ENCODE results near the gene GSTCD. TPM values are rescaled to one million over a fixed set of nuclear protein-coding genes. Genes with fewer than 3 reads are reported as not detected.

Gene GSTCD
- total and polyA plus RNA-seq, 2 of the 4 experiments (the other 2 are of a cell fraction) = 5.2 to 20.3 TPM

DNA sequence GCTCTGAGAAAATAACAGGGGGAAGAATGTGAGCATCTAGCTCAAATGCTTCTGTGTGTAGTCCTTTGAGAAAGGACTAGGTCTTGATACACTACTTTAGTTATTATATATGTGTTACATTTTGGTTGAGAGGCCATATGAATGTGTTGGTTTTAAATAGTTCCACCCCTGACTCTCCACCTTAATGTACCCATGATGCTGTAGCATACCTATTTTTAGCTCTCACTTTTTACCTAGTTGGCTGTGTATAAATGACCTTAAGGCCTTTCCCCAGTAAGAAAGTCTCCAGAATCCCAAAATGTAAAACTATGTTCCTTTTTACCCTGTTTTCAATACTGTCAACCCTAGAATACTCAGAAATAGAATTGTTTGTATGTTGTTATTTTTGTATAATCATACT is 166.6 kb downstream of the GSTCD start:
- intact Hi-C loops (cut with micrococcal nuclease) = loop anchor here (5.0 kb wide), 1 partner anchor 542 kb away; no protein-coding TSS in a partner anchor

More for the DNA sequence above, 166.6 kb downstream of the GSTCD start:
- CTCF ChIA-PET = interaction anchor here (0.5 to 0.6 kb wide), 2 partner anchors 199 to 485 kb away, joined by 4 to 5 read pairs; no protein-coding TSS in a partner anchor
- Histone ChIP-seq H3K9me3 (ENCODE audit: control insufficient read depth, insufficient read depth, low read length) (no peaks in the 10 kb centered on the region), H4K8ac (ENCODE audit: low read depth in 2 of 2, low read length in 2 of 2) (no peak overlapping the region), H4K20me1 (ENCODE audit: insufficient read depth, low read length) (no peaks in the 10 kb centered on the region), H2AFZ (replicated peaks; ENCODE audit: low read length, poor library complexity) (no peak overlapping the region), H3K4ac (ENCODE audit: low read depth, low read length) (no peak overlapping the region), H2BK5ac (ENCODE audit: low read depth, low read length, poor library complexity, severe bottlenecking) (no peak overlapping the region), H3K27ac (ENCODE audit: insufficient read depth, low read length) (no peak overlapping the region), H3K79me1 (ENCODE audit: low read depth in 1 of 2, low read length in 2 of 2) (no peaks in the 10 kb centered on the region), H4K91ac (ENCODE audit: insufficient read depth, low read depth, low read length) (no peak overlapping the region), H3K27me3 (ENCODE audit: control insufficient read depth, insufficient read depth, low read length) (no peaks in the 10 kb centered on the region; the same call in 1 of the 2 replicates), H2BK120ac (ENCODE audit: low read depth, low read length) (no peak overlapping the region), H2AK5ac (ENCODE audit: low read depth, low read length) (no peak overlapping the region), H3K18ac (ENCODE audit: low read depth, low read length) (no peak overlapping the region), H3K36me3 (ENCODE audit: control insufficient read depth, insufficient read depth, low read length) (no peaks in the 10 kb centered on the region), H3K14ac (replicated peaks; ENCODE audit: low read depth, low read length) (no peak overlapping the region), H3K56ac (ENCODE audit: extremely low read depth, insufficient read depth, low read length) (no peak overlapping the region), H4K5ac (ENCODE audit: low read depth, low read length) (no peak overlapping the region), H2BK20ac (ENCODE audit: low read depth, low read length) (no peak overlapping the region), H3K4me1 (ENCODE audit: control insufficient read depth, insufficient read depth, low read length) (no peaks in the 10 kb centered on the region), H2AK9ac (replicated peaks; ENCODE audit: low read depth, low read length, poor library complexity) (no peak overlapping the region), H3K4me3 (ENCODE audit: insufficient read depth, low read depth, low read length) (no peak overlapping the region), H3K4me2 (ENCODE audit: low read depth, low read length) (no peak overlapping the region), H3K9ac (ENCODE audit: low read depth, low read length) (no peak overlapping the region), H2BK15ac (ENCODE audit: low read depth, low read length) (no peak overlapping the region), H3K9me1 (ENCODE audit: insufficient read depth, low read length) (no peaks in the 10 kb centered on the region), H3K23ac (ENCODE audit: low read depth, low read length) (no peak overlapping the region)
- no TSS peak for BruUV-seq (replicated peaks)
- no peak for TF ChIP-seq CHD1 (IDR thresholded peaks at IDR 0.05; ENCODE audit: low read depth, low read length)
- no peak for TF ChIP-seq CEBPB (IDR thresholded peaks at IDR 0.05; ENCODE audit: low read depth, low read length)
- TF ChIP-seq, protein P1, sequence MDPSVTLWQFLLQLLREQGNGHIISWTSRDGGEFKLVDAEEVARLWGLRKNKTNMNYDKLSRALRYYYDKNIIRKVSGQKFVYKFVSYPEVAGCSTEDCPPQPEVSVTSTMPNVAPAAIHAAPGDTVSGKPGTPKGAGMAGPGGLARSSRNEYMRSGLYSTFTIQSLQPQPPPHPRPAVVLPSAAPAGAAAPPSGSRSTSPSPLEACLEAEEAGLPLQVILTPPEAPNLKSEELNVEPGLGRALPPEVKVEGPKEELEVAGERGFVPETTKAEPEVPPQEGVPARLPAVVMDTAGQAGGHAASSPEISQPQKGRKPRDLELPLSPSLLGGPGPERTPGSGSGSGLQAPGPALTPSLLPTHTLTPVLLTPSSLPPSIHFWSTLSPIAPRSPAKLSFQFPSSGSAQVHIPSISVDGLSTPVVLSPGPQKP (IDR thresholded peaks at IDR 0.05; ENCODE audit: borderline replicate concordance, low read depth, low read length) = no peak
- no peak for TF ChIP-seq USF2 (IDR thresholded peaks at IDR 0.05; ENCODE audit: low read depth, low read length)
- TF ChIP-seq FOS (IDR thresholded peaks at IDR 0.05; ENCODE audit: low read depth, low read length) = no peak
- TF ChIP-seq MAFK (IDR thresholded peaks at IDR 0.05; ENCODE audit: low read depth, low read length) = no peak
- no peak for TF ChIP-seq NFE2L2 (IDR thresholded peaks at IDR 0.05; ENCODE audit: low read depth, low read length)
- no peak for TF ChIP-seq POLR2A (IDR thresholded peaks at IDR 0.05; ENCODE audit: low read depth, low read length)
- no peak for ATAC-seq (ENCODE audit: low read depth)
- in situ Hi-C loops (cut with MboI; ENCODE audit: low sequenced_read_pairs) (no loop called here), dilution Hi-C loops (cut with HindIII; ENCODE audit: low sequenced_read_pairs, unreplicated experiment) (no loop called here)
- DNase-seq = no peak
- POLR2A ChIA-PET (ENCODE audit: unreplicated experiment) = no interaction called here

Data from IMR-90 (cell line).